Medulla oblongata (tissue), 1 donor: ENCODE data around the gene SPI1.
A peak's percentile ranks its signal among the peaks of the same experiment; 100 is the strongest.
"Not testable (repeated sequence)": the region's sequence is repeated elsewhere in the genome, so short reads cannot be mapped to it uniquely, and the experiment has no call there.

ENCODE experiments used
- DNase-seq: peaks from one replicate; pipeline ENCODE4 v3.0.0-alpha.2; 2015; ENCODE audit errors: extremely low spot score

The SPI1 gene

GRCh38 chr11:47326198-47326597, 52.1 kb downstream of the SPI1 start:
- DNase-seq = no peak

- DNase-seq = no peak
These were observed 52.9 kb downstream of the SPI1 start for GRCh38 chr11:47325271-47326041.

GRCh38 chr11:47324520-47324919, 53.8 kb downstream of the SPI1 start:
- no peak for DNase-seq

- no peak for DNase-seq
These were observed 60.2 kb downstream of the SPI1 start for GRCh38 chr11:47318166-47318565.

- no peak for DNase-seq
These were observed 61.1 kb downstream of the SPI1 start for GRCh38 chr11:47317064-47317828.

- not testable (repeated sequence) for DNase-seq
These were observed 61.8 kb downstream of the SPI1 start for GRCh38 chr11:47316501-47316900.

GRCh38 chr11:47314992-47315391, 63.4 kb downstream of the SPI1 start:
- no peak for DNase-seq

- no peak for DNase-seq
These were observed 70.1 kb downstream of the SPI1 start for GRCh38 chr11:47308050-47308823.

- no peak for DNase-seq
These were observed 71.9 kb downstream of the SPI1 start for GRCh38 chr11:47306484-47306844.

GRCh38 chr11:47305734-47306483, 72.4 kb downstream of the SPI1 start:
- peak; percentile 69 for DNase-seq
